HepG2 (cell line): ENCODE measurements around the gene SLC29A3. TPM values are rescaled to one million over a fixed set of nuclear protein-coding genes. Genes with fewer than 3 reads are reported as not detected.

Experiments used
- ARID3A ChIP-seq: IDR thresholded peaks from 2 replicates; pipeline ENCODE4 v1.6.1; 2012; ENCODE audit warnings: low read depth, low read length, improper control_type of control experiment
- BHLHE40 ChIP-seq: IDR thresholded peaks from 2 replicates; pipeline ENCODE4 v1.6.1; 2011; ENCODE audit warnings: low read length, improper control_type of control experiment
- DZIP1 ChIP-seq: sonication (generic); formaldehyde crosslinking; IDR thresholded peaks from 2 replicates; pipeline ENCODE4 v1.5.0; 2020; ENCODE audit warnings: mild to moderate bottlenecking, missing genetic modification reagents
- GATAD1 ChIP-seq: IDR thresholded peaks from 2 replicates; pipeline ENCODE4 v1.6.1; 2016; ENCODE audit warnings: missing genetic modification reagents, missing compliant biosample characterization
- MED13 ChIP-seq: sonication (generic); formaldehyde crosslinking; IDR thresholded peaks from 2 replicates; pipeline ENCODE4 v1.5.0; 2020; ENCODE audit warnings: missing genetic modification reagents
- PRDM10 ChIP-seq: sonication (generic); formaldehyde crosslinking; IDR thresholded peaks from 2 replicates; pipeline ENCODE4 v1.4.0; 2020; ENCODE audit warnings: low read depth, missing genetic modification reagents
- TCF12 ChIP-seq, 2 experiments: fragments of 450-650 bp in 1 of 2; sonication (generic) in 1 of 2; formaldehyde crosslinking in 1 of 2; IDR thresholded peaks; 2 replicates each; pipeline versions ENCODE4 v1.6.1 to v1.8.0; 2017 to 2022; ENCODE audit warnings: antibody characterized with exemption in 1 of 2, mild to moderate bottlenecking in 1 of 2, missing genetic modification reagents in 1 of 2, moderate library complexity in 1 of 2
- ZBTB20 ChIP-seq: sonication (generic); formaldehyde crosslinking; IDR thresholded peaks from 2 replicates; pipeline ENCODE4 v1.8.1; 2023; ENCODE audit warnings: missing genetic modification reagents, low read depth, mild to moderate bottlenecking, borderline replicate concordance
- ZBTB44 ChIP-seq: sonication (generic); formaldehyde crosslinking; IDR thresholded peaks from 2 replicates; pipeline ENCODE4 v1.4.0; 2020; ENCODE audit warnings: missing genetic modification reagents
- ZNF350 ChIP-seq: sonication (generic); formaldehyde crosslinking; IDR thresholded peaks from 2 replicates; pipeline ENCODE4 v1.4.0; 2020; ENCODE audit warnings: mild to moderate bottlenecking, low read depth, missing genetic modification reagents, borderline replicate concordance
- ZNF574 ChIP-seq: sonication (generic); formaldehyde crosslinking; IDR thresholded peaks from 2 replicates; pipeline ENCODE4 v1.4.0; 2020; ENCODE audit warnings: missing genetic modification reagents
- ZSCAN5A ChIP-seq: sonication (generic); formaldehyde crosslinking; IDR thresholded peaks from 2 replicates; pipeline ENCODE4 v1.8.0; 2022; ENCODE audit warnings: mild to moderate bottlenecking, missing genetic modification reagents, borderline replicate concordance
- polyA plus RNA-seq, 8 experiments: library from polyadenylated mRNA; depleted of rRNA in 3 of 8; stranded (reverse) in 7 of 8; unstranded in 1 of 8; fragments of >200 nt; fragmentation: Illumina TruSeq in 4 of 8; extraction: Trizol in 4 of 8; gene quantifications; 2 replicates each; pipeline versions ENCODE4 v1.2.1 to v1.2.3, GENCODE V29; 2011 to 2016; ENCODE audit warnings: low read depth in 4 of 8, missing spikeins in 1 of 8, mixed read lengths in 1 of 8; ENCODE audit not compliant: insufficient read depth in 1 of 8
- total RNA-seq, 5 experiments: library from RNA; depleted of rRNA; stranded (reverse); fragments of >200 nt; fragmentation: Illumina TruSeq; extraction: Trizol; gene quantifications; 2 replicates each; pipeline ENCODE4 v1.2.3, GENCODE V29; 2016; ENCODE audit warnings: low read depth in 1 of 5

The SLC29A3 gene
- total and polyA plus RNA-seq, 2 of the 13 experiments (the other 11 are each of a cell fraction or from before 2014, with no cell fraction given) = 8.6 to 11.8 TPM

GRCh38 chr10:71319042-71319799 lies at the start of gene SLC29A3 (continued):
- TF ChIP-seq ZSCAN5A = 0 out of 2 replicates have a peak, but pooled peaks have one; percentile 36
- peak; percentile 71 for TF ChIP-seq GATAD1 (CRISPR knock-in tag)
- TF ChIP-seq ZNF350 (CRISPR knock-in tag) = peak; percentile 81
- TF ChIP-seq MED13 (CRISPR knock-in tag) = no peak
- no peak for TF ChIP-seq TCF12 (IDR thresholded peaks at IDR 0.05)
- peak; percentile 83; the same call in 1 of the 2 replicates for TF ChIP-seq TCF12 (CRISPR knock-in tag; IDR thresholded peaks at IDR 0.05)
- no peak for TF ChIP-seq ZBTB44
- TF ChIP-seq ZBTB20 = peak; percentile 45; the same call in 1 of the 2 replicates
- TF ChIP-seq PRDM10 (CRISPR knock-in tag) = no peak
- TF ChIP-seq DZIP1 = no peak
- TF ChIP-seq ARID3A = no peak
- TF ChIP-seq BHLHE40 = peak; percentile 35; the same call in 1 of the 2 replicates
- TF ChIP-seq ZNF574 = peak; percentile 37; the same call in 1 of the 2 replicates
